ENCODE results near the gene HHIPL1.

DNA sequence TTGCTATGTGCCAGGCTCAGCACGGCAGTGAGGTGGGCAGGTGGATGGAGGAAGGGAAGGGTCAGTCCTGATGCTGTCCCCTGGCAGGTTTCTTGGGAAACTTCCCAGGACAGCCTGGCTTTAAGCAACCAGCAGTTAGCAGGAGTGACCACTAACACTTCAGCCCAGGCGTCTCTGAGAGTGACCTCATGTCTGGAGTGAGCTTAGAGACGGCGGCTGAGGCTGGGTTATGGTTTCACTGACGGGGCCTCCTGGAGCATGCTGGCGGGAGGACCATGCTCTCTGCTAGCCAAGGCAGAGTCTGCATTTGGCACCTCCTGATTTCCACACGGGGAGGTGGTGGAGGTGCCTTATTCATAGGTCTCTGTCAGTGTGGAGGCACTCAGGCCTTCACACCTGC is 2.5 kb downstream of the HHIPL1 start:
- TF ChIP-seq POLR2A (IDR thresholded peaks at IDR 0.05; ENCODE audit: low read length), result no peak
- TF ChIP-seq GATA1 (IDR thresholded peaks at IDR 0.05; ENCODE audit: low read depth, low read length), result no peak

All from erythroblast (primary cell).